Small intestine (tissue), 7 donors: Measurements from ENCODE around the gene TMED9. TPM values are rescaled to one million over a fixed set of nuclear protein-coding genes. Genes with fewer than 3 reads are reported as not detected.

Source experiments
- DNase-seq, 2 donors: peaks; one replicate each; pipeline versions ENCODE4 v3.0.0 to v3.0.0-alpha.2; 2013
- FAIRE-seq: peaks from 2 replicates; lab custom pipeline; 2012; peaks lifted over from hg19 to GRCh38; lab: Jason Lieb, UNC
- H3K27ac ChIP-seq, 3 donors: one replicate each; pipeline ENCODE4 v1.5.1; 2013; ENCODE audit warnings: low read length in 2 of 3, mild to moderate bottlenecking in 2 of 3, control low read depth in 1 of 3, inconsistent platforms in 1 of 3, low read depth in 1 of 3, moderate library complexity in 1 of 3
- H3K27me3 ChIP-seq, 3 donors: one replicate each; pipeline ENCODE4 v1.6.1; 2013; ENCODE audit warnings: low read length in 3 of 3, inconsistent platforms in 1 of 3; ENCODE audit not compliant: control insufficient read depth in 3 of 3, insufficient read depth in 3 of 3
- H3K36me3 ChIP-seq, 3 donors: one replicate each; pipeline ENCODE4 v1.6.1; 2013; ENCODE audit warnings: low read length in 3 of 3, inconsistent platforms in 1 of 3, low read depth in 1 of 3, mild to moderate bottlenecking in 1 of 3, moderate library complexity in 1 of 3; ENCODE audit not compliant: control insufficient read depth in 3 of 3, insufficient read depth in 2 of 3
- H3K4me1 ChIP-seq, 3 donors: one replicate each; pipeline ENCODE4 v1.6.1; 2013; ENCODE audit warnings: low read length in 2 of 3, inconsistent platforms in 1 of 3, low read depth in 1 of 3, mild to moderate bottlenecking in 1 of 3, moderate library complexity in 1 of 3; ENCODE audit not compliant: control insufficient read depth in 3 of 3, insufficient read depth in 2 of 3
- H3K4me3 ChIP-seq, 3 donors: one replicate each; pipeline ENCODE4 v1.5.1; 2013; ENCODE audit warnings: low read length in 3 of 3, control low read depth in 1 of 3, inconsistent platforms in 1 of 3, low read depth in 1 of 3, mild to moderate bottlenecking in 1 of 3, moderate library complexity in 1 of 3
- H3K9me3 ChIP-seq, 2 donors: one replicate each; pipeline ENCODE4 v1.6.1; 2013; ENCODE audit warnings: low read depth in 1 of 2, low read length in 1 of 2; ENCODE audit not compliant: control insufficient read depth in 2 of 2, insufficient read depth in 1 of 2
- WGBS, 3 donors: extraction: QIAGEN DNeasy Blood & Tissue Kit; methylation state at CpG; one replicate each; pipeline ENCODE4 v1.1.7; 2013; 5-methylcytosine and 5-hydroxymethylcytosine counted together
- polyA plus RNA-seq, 4 donors: library from polyadenylated mRNA; stranded (reverse) in 3 of 4; unstranded in 1 of 4; fragments of 200-250 nt in 3 of 4; fragments of 120-200 nt in 1 of 4; gene quantifications; one replicate each; pipeline versions ENCODE4 v1.2.1 to v1.2.3, GENCODE V29; 2013
- donor health status: healthy with polysubstance abuse.
- donor health status: control.
- donor health status: control.
- donor health status: Bipolar disorder and iron deficiency.
- donor health status: healthy.

Gene TMED9
- polyA plus RNA-seq, 4 donors: 34.9 to 183 (median 86.3) TPM

DNA sequence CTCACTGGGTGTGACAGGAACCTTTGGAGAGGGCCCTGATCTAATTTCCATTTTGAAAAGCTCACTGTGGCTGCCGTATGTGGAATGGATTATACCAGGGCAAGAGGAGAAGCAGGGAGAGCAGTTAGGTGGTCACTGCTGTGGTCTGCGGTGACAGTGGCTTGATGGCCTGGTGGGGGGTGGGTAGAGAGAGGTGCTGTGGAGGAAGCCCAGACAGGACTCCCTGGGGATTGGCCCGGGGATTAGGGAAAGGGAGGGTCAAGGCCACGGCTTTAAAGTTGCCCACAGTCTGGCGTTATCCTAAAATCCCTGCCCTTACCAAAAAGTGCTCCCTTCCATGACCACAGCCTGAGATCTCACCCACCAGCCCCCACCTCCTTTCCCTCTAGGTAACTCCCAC, 12.7 kb downstream of the TMED9 start:
- peak overlapping the region in 1 of 3 donors; percentile 51 for H3K4me3 ChIP-seq
- no peaks in the 10 kb centered on the region for H3K27me3 ChIP-seq
- peaks cover 0 to 49% (median 0%) of the 10 kb centered on the region in 3 donors for H3K36me3 ChIP-seq
- peaks cover 0 to 12% (median 0%) of the 10 kb centered on the region in 3 donors for H3K4me1 ChIP-seq
- no peak for FAIRE-seq
- no peak for DNase-seq
- no peaks in the 10 kb centered on the region for H3K9me3 ChIP-seq
- 42 to 74% (median 47%) methylated on average over 3 to 5 of the region's 5 CpGs for WGBS, 3 donors
- peak overlapping the region in 2 of 3 donors; percentile 23 to 79 for H3K27ac ChIP-seq

- WGBS, 3 donors: 35 to 60% (median 40%) methylated on average over 5 of the region's 5 CpGs
- Histone ChIP-seq H3K9me3 (no peaks in the 10 kb centered on the region), H3K27ac (peak overlapping the region in 1 of 3 donors; percentile 79), H3K4me3 (peak overlapping the region in 1 of 3 donors; percentile 51), H3K27me3 (no peaks in the 10 kb centered on the region), H3K36me3 (peaks cover 0 to 53% (median 0%) of the 10 kb centered on the region in 3 donors), H3K4me1 (peaks cover 0 to 12% (median 0%) of the 10 kb centered on the region in 3 donors)
- DNase-seq (peak in 1 of 2 donors; percentile 92), FAIRE-seq (no peak)
These were observed 13.1 kb downstream of the TMED9 start for GRCh38 chr5:177605078-177605477.

- no peak for FAIRE-seq
- peaks cover 0 to 56% (median 0%) of the 10 kb centered on the region in 3 donors for H3K36me3 ChIP-seq
- DNase-seq: no peak
These were observed 13.7 kb downstream of the TMED9 start for GRCh38 chr5:177605667-177606066.

DNA sequence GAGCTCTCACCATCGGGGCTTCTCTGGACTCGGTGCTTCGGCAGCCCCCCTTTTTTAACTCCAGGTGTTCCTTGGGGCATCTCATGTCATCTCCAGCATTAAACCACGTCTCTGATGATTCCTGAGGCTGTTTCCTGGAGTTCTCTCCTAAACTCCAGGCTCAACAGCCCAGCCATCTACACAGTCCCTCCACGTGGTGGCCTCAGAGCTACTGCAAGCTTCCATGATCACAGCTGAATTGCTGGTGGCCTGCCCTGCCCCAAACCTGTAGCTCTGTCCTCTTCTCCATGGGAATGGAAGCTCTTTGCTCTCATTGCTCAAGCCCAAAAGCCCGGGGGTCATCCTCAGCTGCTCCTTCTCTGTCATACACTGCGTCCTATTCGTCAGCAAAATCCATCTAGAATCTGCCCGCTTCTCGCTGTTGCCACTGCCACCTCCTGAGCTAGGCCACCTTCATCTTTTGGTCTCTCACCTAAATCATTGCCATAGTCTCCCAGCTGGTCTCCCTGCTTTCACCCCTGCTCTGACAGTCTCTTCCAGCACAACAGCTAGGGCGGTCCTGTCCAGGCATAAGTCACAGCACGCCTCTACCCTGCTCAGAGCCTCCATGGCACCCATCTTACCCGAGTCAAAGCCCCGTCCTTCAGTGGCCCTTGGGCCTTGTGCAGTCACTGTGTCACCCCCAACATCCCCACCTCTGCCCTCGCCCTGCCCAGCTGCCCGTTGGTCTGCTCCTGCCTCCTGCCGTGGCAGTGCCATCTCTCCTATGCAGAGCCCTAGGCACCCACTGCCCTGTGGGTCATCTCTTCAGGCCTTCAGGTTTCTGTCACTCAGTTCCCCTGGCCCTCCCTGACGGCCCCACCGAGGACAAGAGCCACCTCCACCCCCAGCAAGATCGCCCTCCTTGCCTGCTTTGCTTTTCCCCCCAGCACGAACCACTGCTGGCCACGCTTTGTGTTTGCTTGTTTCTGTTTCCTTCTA, 14.4 kb downstream of the TMED9 start:
- FAIRE-seq (no peak), DNase-seq (no peak)
- Histone ChIP-seq H3K9me3 (no peaks in the 10 kb centered on the region), H3K4me3 (no peak overlapping the region), H3K27ac (no peak overlapping the region), H3K4me1 (peaks cover 0 to 4% (median 0%) of the 10 kb centered on the region in 3 donors), H3K27me3 (no peaks in the 10 kb centered on the region), H3K36me3 (peaks cover 0 to 61% (median 0%) of the 10 kb centered on the region in 3 donors)
- WGBS, 3 donors: 80 to 89% (median 81%) methylated on average over 22 of the region's 22 CpGs

More at GRCh38 chr5:177605667-177606066, 13.7 kb downstream of the TMED9 start:
- Histone ChIP-seq H3K9me3 (no peaks in the 10 kb centered on the region), H3K27ac (no peak overlapping the region), H3K4me3 (no peak overlapping the region), H3K27me3 (no peaks in the 10 kb centered on the region), H3K4me1 (peaks cover 0 to 11% (median 0%) of the 10 kb centered on the region in 3 donors)
- 65 to 84% (median 72%) methylated on average over 6 of the region's 6 CpGs for WGBS, 3 donors

GRCh38 chr5:177607115-177607451, 15.1 kb downstream of the TMED9 start:
- 42 to 56% (median 45%) methylated on average over 11 of the region's 11 CpGs for WGBS, 3 donors
- DNase-seq (no peak), FAIRE-seq (no peak)
- Histone ChIP-seq H3K27ac (no peak overlapping the region), H3K36me3 (peaks cover 0 to 59% (median 0%) of the 10 kb centered on the region in 3 donors), H3K27me3 (no peaks in the 10 kb centered on the region), H3K9me3 (no peaks in the 10 kb centered on the region), H3K4me1 (peaks cover 0 to 4% (median 0%) of the 10 kb centered on the region in 3 donors), H3K4me3 (no peak overlapping the region)

- H3K9me3 ChIP-seq: no peaks in the 10 kb centered on the region
- WGBS, 3 donors: 22 to 29% (median 25%) methylated on average over 14 to 15 of the region's 15 CpGs
- no peak overlapping the region for H3K4me3 ChIP-seq
- no peak overlapping the region for H3K27ac ChIP-seq
- peaks cover 0 to 53% (median 0%) of the 10 kb centered on the region in 3 donors for H3K36me3 ChIP-seq
- no peaks in the 10 kb centered on the region for H3K27me3 ChIP-seq
- no peak for FAIRE-seq
- peaks cover 0 to 4% (median 0%) of the 10 kb centered on the region in 3 donors for H3K4me1 ChIP-seq
- DNase-seq: peak; percentile 82 to 87
These were observed 15.6 kb downstream of the TMED9 start for GRCh38 chr5:177607452-177608192.

- no peak for DNase-seq
- no peak for FAIRE-seq
These were observed 16.5 kb downstream of the TMED9 start for GRCh38 chr5:177608243-177609075.

More at GRCh38 chr5:177608243-177609075, 16.5 kb downstream of the TMED9 start:
- Histone ChIP-seq H3K4me3 (no peak overlapping the region), H3K27ac (no peak overlapping the region), H3K27me3 (no peaks in the 10 kb centered on the region), H3K4me1 (peaks cover 0 to 4% (median 0%) of the 10 kb centered on the region in 3 donors), H3K36me3 (peaks cover 0 to 53% (median 0%) of the 10 kb centered on the region in 3 donors), H3K9me3 (no peaks in the 10 kb centered on the region)
- 91 to 94% (median 94%) methylated on average over 36 to 37 of the region's 37 CpGs for WGBS, 3 donors
